HG03159 (cell line): ENCODE data around the gene LRMDA.

Experiments used
- ATAC-seq: cut with Tn5 transposase; IDR thresholded peaks from one replicate; pipeline ENCODE4 v1.9.1; 2021; ENCODE audit warnings: mild to moderate bottlenecking, moderate library complexity; ENCODE audit not compliant: unreplicated experiment

The LRMDA gene

DNA sequence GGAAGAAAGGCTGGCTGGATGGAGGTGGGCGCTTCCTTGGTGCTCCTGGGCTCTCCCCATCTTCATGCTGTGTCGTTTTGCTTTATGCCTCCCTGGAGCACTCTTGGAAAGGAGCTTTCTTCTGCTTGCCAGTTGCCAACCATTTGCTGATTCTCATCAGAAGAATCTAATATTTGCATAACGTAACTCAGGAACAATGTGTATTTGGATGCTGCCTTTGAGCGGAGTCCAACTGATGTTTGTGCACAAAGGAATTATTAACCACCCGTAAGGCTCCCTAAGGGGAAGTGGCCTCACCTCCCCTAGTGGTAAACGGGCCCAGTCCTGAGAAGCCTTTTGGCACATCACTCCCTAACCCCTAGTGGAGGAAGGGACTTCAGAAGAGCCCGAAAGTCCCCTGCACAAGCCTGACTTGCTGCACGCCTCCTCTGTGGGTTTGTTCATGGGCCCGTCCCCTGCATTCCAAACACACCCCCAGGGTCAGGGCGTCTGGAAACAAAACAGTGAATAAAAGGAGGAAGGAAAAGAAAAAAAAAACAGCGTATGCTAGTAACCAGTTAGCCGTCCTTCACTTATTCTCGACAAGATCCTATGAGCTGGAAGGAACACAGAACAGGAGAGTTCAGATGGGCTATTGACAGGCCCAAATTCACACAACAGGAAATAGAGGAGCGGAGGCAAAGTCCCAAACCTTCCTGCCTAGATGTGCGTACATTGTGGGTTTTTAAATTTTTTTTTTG lies 602.2 kb downstream of the LRMDA start:
- ATAC-seq: no peak

DNA sequence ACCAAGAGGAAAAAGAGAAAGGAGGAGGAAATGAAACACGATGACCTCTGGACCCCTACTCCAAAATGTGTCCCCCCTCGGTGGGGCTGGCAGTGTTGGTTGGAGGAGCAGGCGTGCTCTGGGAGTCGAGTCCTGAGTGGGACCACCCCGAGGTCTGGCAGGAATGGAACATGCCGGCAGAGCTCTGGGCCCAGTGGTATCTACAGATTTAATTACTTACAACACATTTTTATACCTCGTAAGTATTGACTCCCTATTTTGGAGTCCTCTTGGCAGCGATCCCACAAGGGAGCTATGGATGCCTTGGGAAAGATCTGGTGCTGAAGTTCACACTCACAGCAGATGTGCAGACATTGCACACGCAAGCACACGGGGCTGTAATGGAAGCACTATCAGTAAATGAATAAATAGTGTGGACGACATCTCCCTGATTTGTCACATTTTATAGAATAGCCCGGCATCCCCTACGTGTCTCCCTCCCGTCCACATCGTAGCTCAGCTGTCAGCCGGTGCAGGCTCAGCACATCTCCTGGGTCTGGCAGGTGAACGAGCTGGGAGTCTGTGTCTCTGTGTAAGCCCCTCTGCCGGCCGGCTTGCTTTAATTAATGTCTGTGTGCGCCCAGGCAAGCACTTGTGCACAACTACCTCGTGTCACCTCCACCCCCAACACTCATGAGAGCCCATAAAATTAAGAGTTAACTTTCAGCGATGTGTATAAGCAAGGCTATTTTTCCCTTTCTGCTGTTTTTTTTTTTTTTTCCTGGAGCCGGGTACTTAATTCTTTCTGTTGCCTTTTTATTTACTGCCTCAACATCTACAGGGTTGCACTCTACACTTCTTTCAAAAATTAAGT lies 603.2 kb downstream of the LRMDA start:
- ATAC-seq: no peak

DNA sequence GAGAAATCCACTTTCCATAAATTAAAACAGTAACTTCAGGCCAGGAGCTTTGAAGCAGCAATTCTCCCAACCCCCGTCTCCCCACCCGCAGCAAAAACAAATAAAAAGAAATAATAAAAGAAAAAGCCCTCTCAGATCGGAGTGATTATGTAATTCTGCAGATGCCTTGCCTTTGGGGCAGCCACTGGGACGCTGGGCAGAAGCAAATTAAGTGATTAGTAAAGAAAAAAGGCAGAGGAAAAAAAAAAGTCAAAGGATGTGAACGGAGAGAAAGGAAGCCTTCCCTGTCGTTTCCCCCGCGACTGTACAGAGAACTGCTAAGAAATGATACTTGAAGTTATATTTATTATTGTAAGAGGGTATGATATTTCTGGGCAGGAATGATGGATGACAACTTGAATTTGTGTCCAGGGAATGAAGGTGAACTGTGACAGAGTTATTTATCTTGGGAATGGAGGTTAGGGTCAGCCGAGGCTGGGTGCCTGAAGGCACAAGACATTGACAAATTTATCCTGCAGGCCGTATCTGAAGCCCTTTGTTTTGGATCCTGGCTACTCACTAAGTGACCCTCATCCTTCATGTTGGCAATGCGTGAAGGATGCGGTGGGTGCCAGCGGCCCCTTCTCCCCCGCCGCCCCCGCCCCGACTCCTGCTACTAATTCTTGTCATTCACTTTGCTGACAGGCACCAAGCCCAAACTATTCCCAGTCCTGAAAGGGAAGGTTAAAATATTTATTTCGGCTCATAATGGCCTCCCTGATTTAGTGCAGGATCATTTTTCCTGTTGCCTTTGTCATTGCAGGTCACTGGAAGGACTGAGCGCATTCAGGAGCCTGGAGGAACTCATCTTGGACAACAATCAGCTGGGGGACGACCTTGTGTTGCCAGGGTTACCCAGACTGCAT lies 604.0 kb downstream of the LRMDA start:
- no peak for ATAC-seq

DNA sequence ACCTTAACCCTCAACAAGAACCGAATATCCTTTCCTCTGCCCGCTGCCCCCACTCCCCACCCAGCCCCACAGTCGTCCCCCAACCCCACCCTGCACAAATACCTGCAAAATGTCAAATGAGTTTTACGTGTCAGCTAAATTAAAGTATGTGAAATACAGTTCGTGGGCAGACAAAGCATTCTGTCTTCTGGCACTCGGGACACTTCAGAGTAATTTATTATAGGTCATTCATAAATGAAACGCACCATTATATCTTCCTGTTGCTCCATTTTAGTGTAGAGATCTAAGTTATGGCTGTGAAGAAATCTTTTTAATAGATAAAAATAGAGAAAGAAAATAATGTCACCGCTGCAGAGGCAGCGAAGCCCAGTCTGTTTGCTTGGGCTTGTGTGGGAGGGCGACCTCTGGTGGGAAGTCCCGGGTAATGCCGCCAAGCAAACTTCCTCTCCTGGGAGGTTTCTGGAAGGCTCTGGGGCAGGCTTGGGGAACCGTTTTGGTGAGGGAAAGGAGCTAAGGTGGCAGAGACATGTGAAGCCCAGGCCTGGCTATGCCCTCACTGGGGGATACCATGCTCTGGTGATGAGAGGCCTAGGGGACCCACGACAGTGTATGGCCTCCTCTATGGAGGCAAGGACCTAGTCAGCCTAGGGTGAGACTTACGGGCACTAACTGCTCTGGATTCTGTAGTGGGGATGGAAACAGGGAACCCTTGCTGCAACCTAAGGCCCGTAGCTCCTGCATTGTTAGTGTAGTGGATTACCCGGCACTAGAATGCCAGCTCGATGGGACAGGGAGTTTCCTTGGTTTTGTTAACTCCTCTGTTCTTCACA lies 604.9 kb downstream of the LRMDA start:
- ATAC-seq: peak; percentile 93

DNA sequence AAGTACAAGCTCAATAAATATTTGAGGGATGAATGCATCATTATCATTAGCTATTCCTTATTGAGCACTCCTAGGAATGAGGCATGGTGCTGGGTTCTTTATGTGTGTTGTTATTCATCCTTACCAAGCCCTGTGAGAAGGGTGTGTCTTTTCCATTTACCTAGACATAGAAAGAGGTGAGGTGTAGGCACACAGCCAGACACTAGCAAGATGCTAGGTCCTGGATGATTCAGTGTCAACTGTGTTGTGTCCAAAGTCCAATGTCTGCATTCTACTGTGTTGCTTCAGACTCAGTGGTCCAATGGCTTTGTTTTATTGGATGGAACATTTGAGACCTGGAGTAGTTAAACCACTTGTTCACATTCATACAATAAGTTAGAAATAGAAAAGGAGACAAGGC lies 605.5 kb downstream of the LRMDA start:
- no peak for ATAC-seq

DNA sequence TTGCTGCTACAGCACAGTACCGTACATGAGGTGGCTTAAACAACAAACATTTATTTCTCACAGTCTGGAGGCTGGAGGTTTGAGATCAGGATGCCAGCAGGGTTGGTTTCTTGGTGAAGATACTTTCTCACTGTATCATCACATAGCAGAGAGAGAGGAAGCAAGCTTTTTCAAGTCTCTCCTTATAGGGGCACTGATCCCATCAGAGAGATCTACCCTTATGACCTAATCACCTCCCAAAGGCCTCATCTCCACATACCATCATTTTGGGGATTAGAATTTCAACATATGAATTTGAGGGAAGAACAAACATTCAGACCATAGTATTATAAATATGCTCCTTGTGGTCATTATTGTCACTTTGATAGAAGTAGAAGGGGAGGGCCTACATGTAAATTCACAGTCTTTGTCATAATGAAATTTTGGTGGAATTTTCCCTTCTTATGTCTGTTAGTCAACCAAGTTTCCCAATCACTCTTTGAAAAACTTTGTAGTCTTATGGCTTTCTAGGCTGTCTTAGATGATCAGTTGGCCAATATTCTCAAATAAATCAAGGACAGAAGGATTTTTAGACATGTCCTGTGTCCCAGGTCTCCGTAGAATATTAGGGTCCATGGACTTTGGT lies 606.2 kb downstream of the LRMDA start:
- ATAC-seq: no peak

DNA sequence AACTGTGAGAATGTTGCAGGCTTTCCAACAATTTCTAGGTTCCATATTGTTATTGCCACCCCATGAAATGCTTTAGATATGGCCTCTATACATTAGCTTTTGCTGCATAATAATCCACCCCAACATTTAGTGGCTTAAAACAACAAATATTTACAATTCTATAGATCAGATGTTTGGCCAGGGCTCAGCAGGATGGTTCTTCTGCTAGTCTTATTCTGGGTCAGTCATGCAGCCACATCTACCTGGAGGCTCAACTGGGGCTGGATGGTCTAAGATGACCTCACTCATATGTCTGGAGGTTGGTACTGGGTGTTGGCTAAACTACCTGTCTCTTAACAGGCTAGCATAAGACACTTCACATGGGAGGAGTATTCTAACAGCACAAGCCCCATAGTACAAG lies 607.3 kb downstream of the LRMDA start:
- ATAC-seq: no peak

DNA sequence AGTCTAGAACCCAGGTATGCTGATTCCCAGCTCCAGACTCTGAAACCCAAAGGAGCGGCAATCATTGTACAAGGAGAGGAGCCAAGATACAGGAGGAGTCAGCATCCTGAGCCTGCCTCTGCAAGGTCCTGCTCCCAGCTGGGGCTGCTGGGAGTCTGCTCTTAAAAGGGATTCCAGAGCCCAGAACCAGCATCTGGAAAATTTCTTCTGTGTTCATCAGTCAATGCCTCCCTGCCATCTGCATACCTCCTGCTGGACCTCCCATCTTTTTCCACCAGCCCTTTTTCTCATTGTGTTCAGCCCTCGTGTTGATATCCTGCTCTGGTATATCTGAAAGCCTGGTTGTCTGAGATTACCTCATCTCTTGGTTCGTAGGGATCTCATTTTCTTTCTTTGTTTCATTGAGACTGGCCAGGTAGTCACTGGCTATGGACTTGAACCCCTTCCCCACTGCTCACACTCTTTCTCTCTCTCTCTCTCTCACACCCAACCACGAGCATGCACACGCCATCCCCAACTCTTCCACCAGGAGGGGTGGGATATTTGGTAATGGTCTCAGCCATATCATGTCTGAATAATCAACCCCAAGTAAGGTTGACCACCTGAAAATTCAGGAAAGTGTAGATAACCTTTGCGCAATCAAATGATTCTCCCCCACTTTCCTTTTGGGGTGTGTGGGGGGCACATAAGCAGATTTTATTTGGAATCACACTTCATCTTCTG lies 608.8 kb downstream of the LRMDA start:
- ATAC-seq: no peak

DNA sequence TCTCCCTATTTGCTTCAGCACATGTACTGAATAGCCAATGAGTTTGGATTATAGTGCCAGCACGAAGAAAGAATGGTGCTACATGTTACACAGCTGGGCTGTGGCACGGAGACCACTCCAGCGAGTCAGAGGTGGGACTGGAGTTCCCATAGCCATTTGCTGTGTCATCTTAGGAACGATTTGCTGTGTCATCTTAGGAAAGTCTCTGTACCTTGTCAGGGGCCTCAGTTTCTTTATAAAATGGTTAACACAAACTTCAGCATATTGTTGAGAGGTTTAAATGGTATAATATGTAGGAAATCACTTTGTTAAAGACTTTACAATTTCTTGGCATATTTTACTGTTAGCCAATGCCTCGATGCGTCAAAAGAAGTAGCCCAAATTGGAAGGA lies 609.4 kb downstream of the LRMDA start:
- no peak for ATAC-seq

DNA sequence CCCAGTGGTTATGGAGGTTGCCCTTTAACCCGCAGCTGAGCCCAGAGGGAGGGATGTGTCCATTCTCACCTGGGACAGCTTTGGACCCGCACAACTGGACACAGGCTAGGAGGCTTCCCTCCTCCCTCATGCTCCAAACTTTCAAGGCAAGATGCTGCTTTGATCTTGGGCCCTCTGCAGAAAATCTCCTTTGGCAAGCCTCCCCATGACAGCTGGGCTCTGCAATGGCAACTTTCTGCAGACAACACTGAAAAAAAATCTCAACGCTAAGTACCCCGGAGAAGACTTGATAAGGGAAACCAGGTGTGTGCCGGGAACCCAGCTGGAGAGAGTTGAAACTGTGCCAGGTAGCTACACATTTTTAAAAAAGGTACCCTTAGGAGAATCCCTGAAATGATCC lies 610.1 kb downstream of the LRMDA start:
- ATAC-seq: no peak

DNA sequence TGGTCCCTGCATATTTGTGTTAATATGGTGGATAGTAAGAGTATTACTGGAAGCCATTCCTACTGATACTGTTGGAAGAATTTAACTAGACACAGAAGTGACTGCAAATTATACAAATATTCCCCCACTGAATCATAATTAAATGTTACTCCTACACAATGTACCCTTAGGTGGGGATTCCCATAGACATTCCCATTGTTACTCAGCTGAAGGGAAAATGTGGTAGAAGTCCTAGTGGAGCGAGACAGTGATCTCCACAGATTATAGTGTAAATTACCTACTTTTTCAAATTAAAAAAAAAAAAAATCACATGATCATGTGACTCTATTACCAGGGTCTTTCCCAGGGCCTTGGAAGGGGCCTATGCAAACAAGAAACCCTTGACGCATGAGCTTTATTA lies 611.8 kb downstream of the LRMDA start:
- ATAC-seq: no peak

DNA sequence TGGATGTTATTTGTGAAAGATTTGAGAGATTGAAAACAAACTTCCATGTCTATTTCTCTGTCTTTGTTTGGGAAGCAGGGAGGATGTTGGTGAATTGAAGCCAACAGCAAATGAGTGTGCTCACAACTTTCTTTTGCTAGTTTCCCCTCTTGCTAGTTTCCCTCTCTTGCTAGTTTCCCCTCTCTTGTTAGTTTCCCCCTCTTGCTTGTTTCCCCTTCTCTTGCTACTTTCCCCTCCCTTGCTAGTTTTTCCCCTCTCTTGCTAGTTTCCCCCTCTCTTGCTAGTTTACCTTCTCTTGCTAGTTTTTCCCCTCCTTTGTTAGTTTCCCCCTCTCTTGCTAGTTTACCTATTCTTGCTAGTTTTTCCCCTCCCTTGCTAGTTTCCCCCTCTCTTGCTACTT lies 613.3 kb downstream of the LRMDA start:
- no peak for ATAC-seq

DNA sequence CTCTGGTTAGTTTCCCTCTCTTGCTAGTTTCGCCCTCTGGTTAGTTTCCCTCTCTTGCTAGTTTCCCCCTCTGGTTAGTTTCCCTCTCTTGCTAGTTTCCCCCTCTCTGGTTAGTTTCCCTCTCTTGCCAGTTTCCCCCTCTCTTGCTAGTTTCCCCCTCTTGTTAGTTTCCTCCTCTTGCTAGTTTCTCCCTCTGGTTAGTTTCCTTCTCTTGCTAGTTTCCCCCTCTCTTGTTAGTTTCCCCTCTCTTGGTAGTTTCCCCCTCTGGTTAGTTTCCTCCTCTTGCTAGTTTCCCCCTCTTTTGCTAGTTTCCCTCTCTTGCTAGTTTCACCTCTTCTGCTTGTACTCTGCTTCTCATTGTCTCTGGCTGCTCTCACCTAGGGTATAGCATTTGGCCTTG lies 613.8 kb downstream of the LRMDA start:
- ATAC-seq: no peak

DNA sequence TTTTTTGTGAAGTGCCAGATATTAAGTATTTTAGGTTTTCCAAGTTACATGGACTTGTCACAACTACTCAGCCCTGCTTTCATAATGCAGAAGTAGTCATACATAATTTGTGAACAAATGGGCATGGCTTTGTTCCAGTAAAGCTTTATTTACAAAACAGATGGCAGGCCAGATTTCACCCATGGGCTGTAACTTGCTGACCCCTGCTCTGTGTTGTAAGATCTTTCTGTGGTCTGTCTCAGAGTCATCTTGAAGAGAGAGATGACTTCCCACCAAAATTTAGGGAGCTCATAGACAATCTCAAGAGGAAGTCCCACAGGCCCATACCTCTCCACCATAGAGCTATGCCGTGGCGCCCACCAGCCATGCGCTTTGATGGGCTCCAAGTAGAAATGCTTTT lies 616.1 kb downstream of the LRMDA start:
- no peak for ATAC-seq

DNA sequence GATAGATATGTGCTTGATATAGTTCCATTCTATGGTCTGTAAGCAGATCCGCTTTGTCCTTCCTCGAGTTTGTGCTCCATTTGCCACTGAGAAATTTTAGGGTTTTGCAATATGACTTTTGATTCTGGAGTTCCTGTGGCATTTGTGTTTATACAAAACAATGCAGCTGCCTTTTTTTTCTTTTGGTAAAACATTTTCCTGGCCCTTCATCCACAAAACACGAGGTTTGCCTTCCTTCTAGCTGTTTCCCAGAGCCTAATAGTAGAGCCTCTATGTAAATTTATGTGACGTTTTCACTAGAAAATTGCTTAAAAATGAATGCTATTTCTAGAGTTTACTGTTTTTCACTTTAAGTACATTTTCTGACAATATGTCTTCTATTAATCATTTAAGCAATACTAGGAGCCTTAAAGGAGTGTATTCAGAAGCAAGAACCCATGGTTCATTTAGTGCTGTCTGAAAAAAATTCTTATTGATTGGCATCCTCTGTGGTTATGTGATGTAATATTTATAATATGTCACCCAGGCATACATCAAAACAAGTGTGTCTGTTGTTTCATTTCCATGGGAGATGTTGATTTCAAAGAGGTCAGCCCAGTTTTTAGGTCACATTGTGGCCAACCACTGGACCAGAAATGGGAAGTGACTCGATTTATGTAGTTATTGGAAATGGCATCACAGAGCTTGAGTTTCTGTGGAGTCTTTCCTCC lies 618.3 kb downstream of the LRMDA start:
- no peak for ATAC-seq

DNA sequence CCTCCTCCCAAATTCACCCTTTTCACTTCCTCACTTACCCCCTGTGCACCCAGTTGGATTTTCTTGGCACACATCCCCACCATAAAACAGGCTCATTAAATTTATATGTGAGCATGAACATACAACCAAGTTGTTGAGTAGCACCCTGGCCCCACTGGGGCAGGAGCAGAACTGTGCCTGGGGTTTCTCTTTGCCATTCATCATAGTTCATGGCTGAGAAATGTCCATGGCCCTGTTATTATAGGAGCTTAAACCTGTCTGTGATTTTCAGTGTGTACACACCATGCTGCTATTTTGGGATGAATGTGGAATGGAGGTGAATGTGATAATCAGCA lies 618.8 kb downstream of the LRMDA start:
- no peak for ATAC-seq

DNA sequence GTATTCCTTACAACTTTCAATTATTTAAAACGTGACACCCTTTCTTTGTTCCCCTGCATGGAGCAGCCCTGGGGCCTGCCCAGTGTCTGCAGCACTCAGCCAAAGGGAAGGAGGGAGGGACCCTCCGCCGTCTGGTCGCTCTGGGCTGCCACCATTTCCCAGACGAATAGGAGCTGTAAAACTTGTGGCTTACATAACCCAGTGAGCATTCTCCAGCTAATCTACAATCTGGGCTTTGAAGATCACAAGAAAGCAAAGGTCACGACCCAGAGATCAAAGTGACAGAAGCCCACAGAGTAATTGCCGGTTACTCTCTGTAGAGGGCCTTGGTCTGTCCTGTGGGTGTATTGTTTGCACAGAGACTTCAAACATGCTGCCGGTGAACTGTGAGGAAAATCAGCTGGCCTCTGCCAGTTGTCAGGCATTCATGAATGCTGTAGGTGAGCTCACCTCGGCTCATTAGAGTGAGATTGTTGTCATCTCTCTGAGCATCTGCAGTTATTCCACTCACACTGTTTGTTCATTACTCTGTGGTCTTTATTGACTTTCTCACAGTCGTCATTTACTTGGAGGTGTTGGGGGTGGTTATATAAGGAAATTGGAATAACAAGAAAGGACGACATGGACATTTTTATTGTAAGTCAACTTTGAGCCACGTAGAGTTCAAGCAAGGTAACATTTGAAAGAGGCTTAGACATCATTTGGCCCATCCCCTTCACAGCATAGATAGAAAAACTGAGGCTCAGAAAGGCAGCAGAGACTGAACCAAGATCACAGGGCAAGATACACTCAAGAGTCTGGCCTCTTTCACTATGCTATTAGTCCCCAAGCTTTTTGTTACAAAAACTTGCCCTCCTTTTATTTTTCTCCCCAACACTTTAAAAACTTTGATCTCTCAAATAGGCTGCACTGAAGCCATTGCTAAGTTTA lies 619.8 kb downstream of the LRMDA start:
- no peak for ATAC-seq
